Neural cell (in vitro differentiated cells): Measurements from ENCODE around the gene CAMK2A.

Experiments used
- CTCF ChIP-seq: fragments of 450-650 bp; IDR thresholded peaks from 2 replicates; pipeline ENCODE4 v1.5.1; 2014; ENCODE audit warnings: antibody characterized with exemption, mild to moderate bottlenecking, moderate library complexity; ENCODE audit not compliant: poor library complexity, severe bottlenecking
- EZH2 ChIP-seq: fragments of 200-600, 300-800 bp; shearing (Covaris generic), sonication (generic); IDR thresholded peaks from 2 replicates; pipeline ENCODE4 v1.6.1; 2014; ENCODE audit warnings: antibody characterized with exemption, low read length, borderline replicate concordance, mild to moderate bottlenecking; ENCODE audit not compliant: insufficient read depth, poor library complexity, severe bottlenecking
- MXI1 ChIP-seq: fragments of 450-650 bp; conservative IDR thresholded peaks from 2 replicates; pipeline ENCODE4 v1.6.1; 2014; ENCODE audit warnings: antibody characterized with exemption, mild to moderate bottlenecking; ENCODE audit not compliant: poor library complexity, severe bottlenecking
- POLR2AphosphoS5 ChIP-seq: IDR thresholded peaks from 2 replicates; pipeline ENCODE4 v1.6.1; 2012
- RAD21 ChIP-seq: fragments of 450-650 bp; conservative IDR thresholded peaks from 2 replicates; pipeline ENCODE4 v1.6.1; 2014; ENCODE audit warnings: antibody characterized with exemption, mild to moderate bottlenecking, moderate library complexity
- TF ChIP-seq, protein P1 (sequence below): IDR thresholded peaks from 2 replicates; pipeline ENCODE4 v1.6.1; 2012; ENCODE audit warnings: borderline replicate concordance

DNA sequence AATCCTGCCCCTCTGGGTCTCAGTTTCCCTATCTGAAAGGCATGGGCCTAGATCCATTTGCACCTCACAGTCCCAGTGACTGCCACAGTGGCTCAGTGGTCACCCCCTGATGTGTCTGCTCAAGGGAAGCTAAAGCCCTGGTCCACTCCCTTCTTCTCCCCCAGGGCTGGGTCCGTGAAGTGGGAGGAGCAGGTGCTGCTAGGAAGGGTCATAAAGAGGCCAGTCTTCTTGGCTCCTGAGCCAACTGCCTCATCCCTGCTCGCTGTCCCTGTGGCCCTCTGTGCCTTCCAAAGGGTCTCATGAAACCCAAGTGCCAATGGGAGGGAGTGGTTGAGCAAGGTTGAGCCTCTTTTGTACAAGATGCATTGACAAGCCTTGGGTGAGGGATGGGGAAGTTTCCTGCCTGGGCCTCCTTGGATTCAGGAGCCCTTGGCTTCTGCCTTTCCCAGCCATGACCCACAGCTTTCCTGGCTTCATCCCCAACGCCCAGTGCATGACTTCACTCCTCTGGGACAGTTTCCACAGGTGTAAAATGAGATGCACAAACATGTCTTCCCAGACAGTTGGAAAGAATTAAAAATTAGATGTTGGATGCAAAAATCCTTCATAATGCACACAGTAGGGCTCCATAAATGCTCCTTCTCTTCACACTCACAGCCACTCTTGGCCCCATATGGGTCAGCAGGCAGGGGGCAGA, 101.3 kb downstream of the CAMK2A start:
- TF ChIP-seq CTCF: no peak
- TF ChIP-seq EZH2: no peak
- TF ChIP-seq MXI1: no peak
- TF ChIP-seq RAD21: no peak
- no peak for TF ChIP-seq POLR2AphosphoS5
- TF ChIP-seq, protein P1, sequence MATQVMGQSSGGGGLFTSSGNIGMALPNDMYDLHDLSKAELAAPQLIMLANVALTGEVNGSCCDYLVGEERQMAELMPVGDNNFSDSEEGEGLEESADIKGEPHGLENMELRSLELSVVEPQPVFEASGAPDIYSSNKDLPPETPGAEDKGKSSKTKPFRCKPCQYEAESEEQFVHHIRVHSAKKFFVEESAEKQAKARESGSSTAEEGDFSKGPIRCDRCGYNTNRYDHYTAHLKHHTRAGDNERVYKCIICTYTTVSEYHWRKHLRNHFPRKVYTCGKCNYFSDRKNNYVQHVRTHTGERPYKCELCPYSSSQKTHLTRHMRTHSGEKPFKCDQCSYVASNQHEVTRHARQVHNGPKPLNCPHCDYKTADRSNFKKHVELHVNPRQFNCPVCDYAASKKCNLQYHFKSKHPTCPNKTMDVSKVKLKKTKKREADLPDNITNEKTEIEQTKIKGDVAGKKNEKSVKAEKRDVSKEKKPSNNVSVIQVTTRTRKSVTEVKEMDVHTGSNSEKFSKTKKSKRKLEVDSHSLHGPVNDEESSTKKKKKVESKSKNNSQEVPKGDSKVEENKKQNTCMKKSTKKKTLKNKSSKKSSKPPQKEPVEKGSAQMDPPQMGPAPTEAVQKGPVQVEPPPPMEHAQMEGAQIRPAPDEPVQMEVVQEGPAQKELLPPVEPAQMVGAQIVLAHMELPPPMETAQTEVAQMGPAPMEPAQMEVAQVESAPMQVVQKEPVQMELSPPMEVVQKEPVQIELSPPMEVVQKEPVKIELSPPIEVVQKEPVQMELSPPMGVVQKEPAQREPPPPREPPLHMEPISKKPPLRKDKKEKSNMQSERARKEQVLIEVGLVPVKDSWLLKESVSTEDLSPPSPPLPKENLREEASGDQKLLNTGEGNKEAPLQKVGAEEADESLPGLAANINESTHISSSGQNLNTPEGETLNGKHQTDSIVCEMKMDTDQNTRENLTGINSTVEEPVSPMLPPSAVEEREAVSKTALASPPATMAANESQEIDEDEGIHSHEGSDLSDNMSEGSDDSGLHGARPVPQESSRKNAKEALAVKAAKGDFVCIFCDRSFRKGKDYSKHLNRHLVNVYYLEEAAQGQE: no peak
